ENCODE data around the gene RXRA.
A peak's percentile ranks its signal among the peaks of the same experiment; 100 is the strongest.

Gene RXRA

GRCh38 chr9:134466869-134467616 is 140.8 kb downstream of the RXRA start:
- Histone ChIP-seq H3K4me3 (ENCODE audit: low read depth, low read length) (no peak overlapping the region), H3K9me3 (ENCODE audit: severe bottlenecking) (no peaks in the 10 kb centered on the region), H3K27ac (peak overlapping the region; percentile 29), H3K27me3 (ENCODE audit: insufficient read depth, low read depth, severe bottlenecking) (no peaks in the 10 kb centered on the region), H3K36me3 (no peaks in the 10 kb centered on the region)
- no peak for TF ChIP-seq CTCF (IDR thresholded peaks at IDR 0.05; ENCODE audit: low read depth, low read length)
- no peak for DNase-seq

- Histone ChIP-seq H3K27me3 (ENCODE audit: insufficient read depth, low read depth, severe bottlenecking) (no peaks in the 10 kb centered on the region), H3K9me3 (ENCODE audit: severe bottlenecking) (no peaks in the 10 kb centered on the region), H3K4me3 (ENCODE audit: low read depth, low read length) (no peak overlapping the region), H3K27ac (no peak overlapping the region), H3K36me3 (no peaks in the 10 kb centered on the region)
- TF ChIP-seq CTCF (IDR thresholded peaks at IDR 0.05; ENCODE audit: low read depth, low read length) = no peak
- DNase-seq = no peak
Measured at GRCh38 chr9:134468358-134468757, 142.1 kb downstream of the RXRA start.

- Histone ChIP-seq H3K4me3 (ENCODE audit: low read depth, low read length) (no peak overlapping the region), H3K9me3 (ENCODE audit: severe bottlenecking) (no peaks in the 10 kb centered on the region), H3K27me3 (ENCODE audit: insufficient read depth, low read depth, severe bottlenecking) (no peaks in the 10 kb centered on the region), H3K36me3 (no peaks in the 10 kb centered on the region), H3K27ac (no peak overlapping the region)
- no peak for DNase-seq
- no peak for TF ChIP-seq CTCF (IDR thresholded peaks at IDR 0.05; ENCODE audit: low read depth, low read length)
Measured at GRCh38 chr9:134469041-134469875, 143.0 kb downstream of the RXRA start.

- H3K4me3 ChIP-seq (ENCODE audit: low read depth, low read length) = no peak overlapping the region
Measured at GRCh38 chr9:134472256-134472655, 146.0 kb downstream of the RXRA start.

More at GRCh38 chr9:134472256-134472655, 146.0 kb downstream of the RXRA start:
- DNase-seq = no peak
- no peaks in the 10 kb centered on the region for H3K9me3 ChIP-seq (ENCODE audit: severe bottlenecking)
- no peaks in the 10 kb centered on the region for H3K27me3 ChIP-seq (ENCODE audit: insufficient read depth, low read depth, severe bottlenecking)
- no peaks in the 10 kb centered on the region for H3K36me3 ChIP-seq
- H3K27ac ChIP-seq = no peak overlapping the region
- no peak for TF ChIP-seq CTCF (IDR thresholded peaks at IDR 0.05; ENCODE audit: low read depth, low read length)

All from WERI-Rb-1 (cell line).